Measurements from ENCODE around the gene GPR42.
A peak's percentile ranks its signal among the peaks of the same experiment; 100 is the strongest.
"Not testable (repeated sequence)": the region's sequence is repeated elsewhere in the genome, so short reads cannot be mapped to it uniquely, and the experiment has no call there.

The GPR42 gene

DNA sequence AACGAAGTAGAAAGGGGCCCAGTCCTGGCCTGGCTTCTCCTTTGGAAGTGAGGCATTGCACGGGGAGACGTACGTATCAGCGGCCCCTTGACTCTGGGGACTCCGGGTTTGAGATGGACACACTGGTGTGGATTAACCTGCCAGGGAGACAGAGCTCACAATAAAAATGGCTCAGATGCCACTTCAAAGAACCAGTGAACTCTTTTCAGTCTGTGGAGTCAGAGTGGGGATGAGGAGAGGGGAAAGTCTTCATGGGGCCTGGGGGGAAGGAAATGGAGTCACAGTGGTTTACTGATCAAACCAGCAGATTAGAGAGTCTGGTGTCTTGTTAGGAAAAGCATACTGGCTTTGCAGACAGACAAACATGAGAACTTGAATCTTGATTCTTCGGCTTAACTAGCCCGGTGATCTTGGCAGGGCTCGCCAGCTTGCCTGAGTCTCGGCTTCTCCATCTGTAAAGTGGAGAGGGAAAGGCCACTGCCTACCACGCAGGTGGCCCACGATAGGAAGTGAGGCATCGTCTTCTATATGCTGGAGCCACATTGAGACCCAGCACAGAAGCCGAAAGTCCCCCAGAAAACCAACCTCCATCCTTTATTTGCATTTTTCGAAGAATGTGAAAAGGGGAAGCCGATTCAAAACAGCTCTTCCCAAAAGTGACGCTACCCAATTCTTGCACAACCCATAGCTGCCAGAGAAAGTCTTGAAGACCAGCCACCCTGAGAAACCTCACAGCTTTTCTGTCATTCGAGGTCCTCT is 23.5 kb upstream of the GPR42 start, which contains the start of gene FFAR1:
Gene FFAR1, plus strand, starts transcription at position 732 of the 759 bp plus-strand sequence. CDS start 3,650 bp downstream, outside the sequence.
- DNase-seq, result no peak

- no peak for DNase-seq
Measured at GRCh38 chr19:35347930-35348298, 23.0 kb upstream of the GPR42 start.

DNA sequence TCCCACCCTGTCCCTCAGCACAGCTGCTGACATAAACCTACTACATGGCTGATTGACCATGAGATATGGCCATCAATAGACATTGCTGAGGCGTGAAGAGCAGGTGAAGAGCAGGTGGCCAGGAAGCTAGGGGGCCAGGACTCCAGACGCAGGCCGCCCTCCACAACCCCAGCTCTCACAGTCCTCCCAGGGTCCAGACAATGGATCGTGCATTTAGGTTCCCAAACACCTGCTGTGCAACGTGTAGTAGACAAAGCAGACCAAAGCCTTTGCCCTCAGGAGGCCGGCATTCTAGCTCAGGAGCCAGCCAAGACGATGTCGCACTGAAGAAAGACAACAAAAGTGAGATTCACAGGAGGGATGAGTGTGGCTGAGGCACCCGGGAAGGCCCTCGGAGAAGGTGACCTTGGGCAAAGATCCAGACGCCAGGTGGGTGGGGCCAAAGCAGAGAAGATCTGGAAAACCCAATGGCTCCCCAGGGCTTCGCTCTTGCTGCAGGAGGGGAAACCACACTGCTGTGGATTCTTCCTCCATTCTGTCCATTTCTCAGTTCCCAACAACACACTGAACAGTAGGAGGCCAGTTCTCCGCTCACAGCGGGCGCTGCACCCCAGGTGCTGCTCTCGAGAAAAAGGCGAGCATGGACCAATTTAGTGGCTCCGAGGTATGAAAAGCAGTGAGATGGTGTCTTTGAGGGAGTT is 21.8 kb upstream of the GPR42 start:
- DNase-seq, result no peak

DNA sequence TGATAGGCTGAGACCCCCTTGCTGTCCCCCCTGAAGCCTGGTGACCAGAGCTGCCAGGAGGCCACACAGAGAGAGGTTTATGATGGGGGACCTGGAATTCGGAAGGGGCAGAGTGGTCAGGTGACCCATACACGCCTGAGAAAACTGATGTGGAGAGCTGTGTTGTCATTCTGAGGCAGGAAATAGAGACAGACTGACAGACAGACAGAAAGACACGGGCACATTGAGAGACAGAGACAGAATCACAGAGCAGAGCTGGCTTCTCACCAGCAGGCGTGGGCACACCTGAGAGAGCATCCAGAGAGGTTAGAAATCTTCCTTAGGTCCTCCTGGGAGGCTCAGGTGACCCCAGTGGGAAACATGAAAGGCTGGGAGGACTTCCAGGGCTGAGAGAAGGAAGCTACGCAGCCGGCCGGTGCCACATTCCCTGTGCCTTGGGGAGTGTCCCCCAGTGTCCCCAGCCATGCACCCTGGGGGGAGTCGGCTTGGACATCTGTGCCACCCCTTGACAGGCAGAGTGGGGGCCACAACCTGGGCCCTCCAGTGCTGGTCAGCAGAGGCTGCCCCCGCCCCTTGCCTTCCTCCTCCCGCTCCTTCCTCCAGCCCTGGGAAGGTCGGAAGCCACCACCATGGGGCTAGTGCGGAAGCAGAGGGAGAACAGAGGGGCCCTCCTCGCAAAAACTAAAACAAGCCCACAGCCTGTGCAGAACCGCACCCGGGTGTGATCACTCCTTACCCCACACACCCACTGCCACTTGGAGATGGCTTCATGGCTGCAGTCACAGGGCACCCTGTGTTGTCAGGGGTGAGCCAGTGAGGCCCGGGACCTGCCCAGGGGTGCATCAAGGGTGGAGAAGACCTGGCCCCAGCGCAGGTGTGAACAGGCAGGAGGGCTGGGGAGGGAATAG is 21.0 kb upstream of the GPR42 start:
- DNase-seq, result no peak

DNA sequence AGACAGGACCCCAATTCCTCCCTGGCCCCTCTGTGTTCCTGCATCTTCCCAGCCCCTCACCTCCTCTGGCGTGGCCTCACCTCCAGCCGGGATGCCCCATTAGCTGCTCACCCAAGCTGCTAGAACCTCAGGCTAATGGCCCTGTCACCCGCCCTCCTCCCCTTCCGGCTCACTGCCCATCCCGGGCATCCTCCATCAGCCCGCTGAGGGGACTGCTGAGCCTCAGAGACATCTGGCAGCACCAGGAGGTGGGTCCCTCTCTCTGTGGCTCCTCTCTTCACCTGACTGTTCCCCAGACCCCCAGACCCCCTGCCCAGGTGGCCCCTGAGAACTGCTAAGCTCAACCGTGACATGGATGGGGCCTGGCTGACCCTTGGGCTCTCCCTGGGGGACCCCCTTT is 20.3 kb upstream of the GPR42 start:
- no peak for DNase-seq

DNA sequence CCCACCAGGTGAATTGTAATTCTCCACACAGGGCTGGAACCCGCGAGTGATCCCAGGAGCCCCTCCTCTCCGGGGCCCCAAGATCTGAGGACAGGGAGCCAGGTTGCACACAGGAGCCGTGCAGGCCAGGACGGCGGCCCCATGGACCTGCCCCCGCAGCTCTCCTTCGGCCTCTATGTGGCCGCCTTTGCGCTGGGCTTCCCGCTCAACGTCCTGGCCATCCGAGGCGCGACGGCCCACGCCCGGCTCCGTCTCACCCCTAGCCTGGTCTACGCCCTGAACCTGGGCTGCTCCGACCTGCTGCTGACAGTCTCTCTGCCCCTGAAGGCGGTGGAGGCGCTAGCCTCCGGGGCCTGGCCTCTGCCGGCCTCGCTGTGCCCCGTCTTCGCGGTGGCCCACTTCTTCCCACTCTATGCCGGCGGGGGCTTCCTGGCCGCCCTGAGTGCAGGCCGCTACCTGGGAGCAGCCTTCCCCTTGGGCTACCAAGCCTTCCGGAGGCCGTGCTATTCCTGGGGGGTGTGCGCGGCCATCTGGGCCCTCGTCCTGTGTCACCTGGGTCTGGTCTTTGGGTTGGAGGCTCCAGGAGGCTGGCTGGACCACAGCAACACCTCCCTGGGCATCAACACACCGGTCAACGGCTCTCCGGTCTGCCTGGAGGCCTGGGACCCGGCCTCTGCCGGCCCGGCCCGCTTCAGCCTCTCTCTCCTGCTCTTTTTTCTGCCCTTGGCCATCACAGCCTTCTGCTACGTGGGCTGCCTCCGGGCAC is 19.3 kb upstream of the GPR42 start:
- DNase-seq, result no peak

GRCh38 chr19:35352177-35352447 is 18.8 kb upstream of the GPR42 start:
- DNase-seq, result no peak

DNA sequence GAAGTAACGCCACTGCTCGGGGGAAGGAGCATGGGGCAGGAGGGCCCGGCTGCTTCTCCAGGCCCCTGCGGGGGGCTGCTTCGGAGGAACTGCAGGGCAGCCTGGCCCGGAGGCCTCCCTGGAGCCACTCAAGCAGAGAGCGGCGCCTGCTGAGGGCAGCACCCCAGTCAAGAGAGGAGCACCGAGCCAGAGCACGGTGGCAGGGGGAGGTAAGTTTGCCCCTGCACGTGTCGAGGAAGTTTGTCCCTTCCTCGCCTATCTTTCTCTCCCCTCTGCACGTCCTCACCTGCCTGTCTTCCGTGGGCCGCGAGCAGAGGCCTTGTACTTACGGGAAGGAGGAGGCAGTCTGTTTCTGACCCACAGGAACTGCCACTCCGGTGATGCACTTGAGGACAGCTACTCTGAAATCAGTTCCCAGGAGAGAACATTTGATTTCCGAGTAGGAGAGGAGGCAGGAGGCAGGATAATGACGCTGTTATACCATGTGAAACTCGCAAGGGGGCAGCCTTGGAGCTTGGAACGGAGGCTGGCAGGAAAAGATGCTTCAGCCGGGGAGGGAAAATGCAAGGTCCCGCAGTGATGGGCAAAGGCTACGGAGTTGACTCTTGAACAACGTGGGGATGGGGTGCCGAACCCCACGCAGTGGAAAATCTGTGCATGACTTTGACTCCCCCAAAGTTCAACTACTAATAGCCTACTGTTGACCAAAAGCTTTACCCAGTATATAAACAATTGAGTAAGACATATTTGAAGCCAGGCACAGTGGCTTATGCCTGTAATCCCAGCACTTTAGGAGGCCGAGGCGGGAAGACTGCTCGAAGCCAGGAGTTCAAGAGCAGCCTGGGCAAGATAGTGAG is 18.2 kb upstream of the GPR42 start:
- DNase-seq, result peak; percentile 3

DNA sequence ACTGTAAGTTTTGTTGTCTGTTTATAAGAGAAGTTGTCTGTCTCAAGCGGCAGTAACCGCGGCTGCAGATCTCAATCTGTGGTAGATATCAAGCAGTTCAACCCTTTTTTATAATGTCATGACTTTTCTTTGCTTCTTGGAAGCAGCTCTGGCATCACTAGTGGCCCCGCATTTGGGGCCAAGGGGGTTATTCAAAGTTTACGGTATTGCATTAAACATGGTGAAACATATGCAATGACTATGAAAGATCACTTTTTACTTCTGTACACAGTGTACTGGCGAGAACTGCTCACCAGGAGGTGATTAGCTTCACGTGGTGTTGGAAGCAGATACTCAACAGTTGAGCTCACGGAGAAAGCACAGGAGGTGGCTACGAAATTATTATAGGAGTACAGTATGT is 17.2 kb upstream of the GPR42 start:
- no peak for DNase-seq

DNA sequence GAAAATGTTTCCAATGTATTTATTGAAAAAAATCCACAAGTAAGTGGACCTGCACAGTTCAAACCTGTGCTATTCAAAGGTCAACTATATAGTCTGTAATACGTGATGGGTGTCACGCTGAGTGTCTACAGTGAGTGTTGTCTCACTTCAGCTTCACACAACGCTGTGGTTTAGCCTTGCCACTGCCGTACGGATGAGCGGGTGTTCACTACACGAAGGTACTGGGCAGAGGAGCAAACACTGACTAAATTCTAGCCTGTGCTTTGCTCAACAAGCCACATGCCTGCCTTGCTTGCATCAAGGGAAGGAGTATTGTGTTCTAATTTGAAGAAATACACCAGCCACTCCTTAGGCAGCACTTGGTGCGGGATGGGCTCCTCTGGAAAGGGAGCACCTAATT is 16.0 kb upstream of the GPR42 start:
- no peak for DNase-seq

- DNase-seq, result no peak
Measured at GRCh38 chr19:35355791-35356460, 14.9 kb upstream of the GPR42 start.

DNA sequence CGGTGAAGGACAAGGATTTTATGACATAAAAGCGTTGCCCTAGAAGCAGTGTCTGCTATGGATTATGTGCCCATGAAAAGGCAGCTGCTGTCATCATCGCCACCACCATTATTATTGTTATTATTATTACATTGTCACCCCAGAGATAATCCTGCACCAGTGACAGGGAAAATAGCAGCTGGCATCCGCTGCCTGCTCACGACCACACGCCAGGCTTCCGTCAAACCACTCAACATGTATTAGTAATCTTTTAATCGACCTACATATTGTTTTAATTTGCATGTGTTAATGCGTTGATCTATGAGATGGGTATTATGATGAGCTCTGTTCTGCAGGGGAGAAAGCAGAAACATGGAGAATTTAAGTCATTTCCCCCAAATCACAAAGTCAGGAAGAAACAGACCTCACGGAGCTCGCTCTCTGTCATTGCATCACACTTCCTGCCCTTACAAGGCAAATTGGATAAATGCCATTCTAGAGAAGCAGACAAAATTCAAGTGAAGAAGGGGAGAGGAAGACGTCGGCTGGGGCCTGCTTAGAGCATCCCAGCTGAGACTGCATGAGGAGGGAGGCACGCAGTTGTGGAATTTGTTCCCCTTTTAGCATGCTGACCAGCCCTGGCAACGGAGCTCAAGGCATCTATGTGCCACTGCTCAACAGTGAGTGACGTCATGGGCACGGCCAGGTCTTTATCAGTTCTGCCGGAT is 12.8 kb upstream of the GPR42 start, which contains the start of gene FFAR3:
Gene FFAR3, plus strand, starts transcription at position 594 of the 707 bp plus-strand sequence. CDS start 431 bp downstream, outside the sequence.
- no peak for DNase-seq

DNA sequence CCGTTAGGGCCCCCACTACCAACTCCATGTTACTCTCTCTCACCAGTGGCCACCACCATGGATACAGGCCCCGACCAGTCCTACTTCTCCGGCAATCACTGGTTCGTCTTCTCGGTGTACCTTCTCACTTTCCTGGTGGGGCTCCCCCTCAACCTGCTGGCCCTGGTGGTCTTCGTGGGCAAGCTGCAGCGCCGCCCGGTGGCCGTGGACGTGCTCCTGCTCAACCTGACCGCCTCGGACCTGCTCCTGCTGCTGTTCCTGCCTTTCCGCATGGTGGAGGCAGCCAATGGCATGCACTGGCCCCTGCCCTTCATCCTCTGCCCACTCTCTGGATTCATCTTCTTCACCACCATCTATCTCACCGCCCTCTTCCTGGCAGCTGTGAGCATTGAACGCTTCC is 12.0 kb upstream of the GPR42 start:
- DNase-seq, result not testable (repeated sequence)

GRCh38 chr19:35359395-35359794 is 11.5 kb upstream of the GPR42 start:
- not testable (repeated sequence) for DNase-seq

DNA sequence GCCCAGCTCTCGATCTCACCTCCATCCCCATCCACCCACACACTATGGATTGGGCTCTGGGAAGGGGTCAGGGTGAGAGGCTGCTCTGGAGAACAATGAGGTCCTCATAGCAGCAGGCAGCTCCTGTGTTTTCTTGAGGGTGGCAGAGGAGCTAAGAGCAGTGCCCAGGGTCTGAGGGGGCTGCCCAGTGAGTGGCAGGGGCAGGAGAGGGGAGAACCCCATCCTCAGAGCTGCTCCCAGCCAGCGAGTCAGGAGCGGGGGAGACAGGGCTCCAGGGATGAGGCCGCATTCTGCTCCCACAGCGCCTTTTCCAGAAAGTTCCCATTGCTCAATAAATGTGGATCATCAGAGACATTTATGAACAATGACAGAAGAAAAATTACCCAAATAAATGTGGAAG is 10.8 kb upstream of the GPR42 start:
- DNase-seq, result not testable (repeated sequence)

DNA sequence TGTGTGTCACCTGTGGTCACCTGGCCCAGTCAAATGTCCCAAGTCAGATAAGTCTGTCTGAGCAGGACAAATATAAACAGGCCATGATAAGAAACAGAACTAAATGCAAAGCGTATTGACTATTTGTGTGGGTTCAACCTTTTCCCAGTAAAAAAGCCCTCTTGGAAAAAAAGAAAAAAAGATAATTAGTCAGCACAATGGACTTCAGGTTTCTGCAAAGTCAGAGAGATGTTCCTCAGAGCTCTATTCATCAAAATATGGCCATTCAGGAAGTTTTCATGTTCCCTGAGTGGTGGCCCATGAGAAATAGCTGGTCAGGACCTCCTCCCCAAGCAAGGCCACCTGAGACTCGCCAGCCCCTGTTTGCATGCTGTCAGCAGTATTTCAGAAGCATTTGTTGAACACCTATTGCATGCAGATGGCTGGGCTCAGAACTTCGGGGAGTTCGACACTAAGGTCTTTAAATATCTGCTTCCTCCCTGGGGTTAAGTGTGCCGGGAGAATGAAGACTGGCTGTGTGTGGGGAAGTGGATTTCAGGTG is 9.9 kb upstream of the GPR42 start:
- DNase-seq, result no peak

DNA sequence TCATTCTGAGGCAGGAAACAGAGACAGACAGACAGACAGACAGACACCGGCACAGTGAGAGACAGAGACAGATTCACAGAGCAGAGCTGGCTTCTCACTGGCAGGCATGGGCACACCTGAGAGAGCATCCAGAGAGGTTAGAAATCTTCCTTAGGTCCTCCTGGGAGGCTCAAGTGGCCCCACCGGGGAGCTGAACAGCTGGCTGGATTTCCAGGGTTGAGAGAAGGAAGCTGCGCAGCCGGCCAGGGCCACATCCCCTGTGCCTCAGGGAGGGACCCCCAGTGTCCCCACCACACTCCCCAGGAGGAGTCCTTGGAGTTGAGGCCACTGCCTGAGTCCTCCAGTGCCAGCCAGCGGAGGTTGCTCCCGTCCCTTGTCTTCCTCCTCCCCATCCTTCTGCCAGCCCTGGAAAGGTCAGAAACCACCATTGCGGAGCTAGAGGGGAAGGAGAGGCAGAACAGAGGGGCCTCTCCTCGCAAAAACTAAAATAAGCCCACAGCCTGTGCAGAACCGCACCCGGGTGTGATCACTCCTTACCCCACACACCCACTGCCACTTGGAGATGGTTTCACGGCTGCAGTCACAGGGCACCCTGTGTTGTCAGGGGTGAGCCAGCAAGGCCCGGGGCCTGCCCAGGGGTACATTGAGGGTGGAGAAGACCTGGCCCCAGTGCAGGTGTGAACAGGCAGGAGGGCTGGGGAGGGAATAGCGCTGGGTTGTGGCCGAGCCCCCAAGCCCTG is 8.4 kb upstream of the GPR42 start:
- DNase-seq, result no peak

DNA sequence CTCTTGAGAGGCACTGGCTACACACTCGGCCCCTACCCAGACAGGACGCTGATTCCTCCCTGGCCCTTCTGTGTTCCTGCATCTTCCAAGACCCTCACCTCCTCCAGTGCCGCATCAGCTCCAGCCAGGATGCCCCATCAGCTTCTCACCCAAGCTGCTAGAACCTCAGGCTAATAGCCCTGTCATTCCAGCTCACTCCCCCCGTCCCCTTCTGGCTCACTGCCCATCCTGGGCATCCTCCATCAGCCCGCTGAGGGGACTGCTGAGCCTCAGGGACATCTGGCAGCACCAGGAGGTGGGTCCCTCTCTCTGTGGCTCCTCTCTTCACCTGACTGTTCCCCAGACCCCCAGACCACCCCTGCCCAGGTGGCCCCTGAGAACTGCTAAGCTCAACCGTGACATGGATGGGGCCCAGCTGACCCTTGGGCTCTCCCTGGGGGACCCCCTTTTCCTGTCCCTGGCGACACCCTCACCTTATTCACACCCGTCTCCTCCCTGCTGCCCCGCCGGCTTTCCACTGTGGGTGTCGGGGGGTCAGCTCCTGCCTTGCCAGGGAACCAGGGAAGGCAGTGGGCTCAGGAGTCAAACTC is 7.8 kb upstream of the GPR42 start:
- DNase-seq, result no peak

Measured in NCI-H1092 (cell line).